GM23338 (cell line): ENCODE measurements around the gene TTC13. TPM values are rescaled to one million over a fixed set of nuclear protein-coding genes. Genes with fewer than 3 reads are reported as not detected.
A peak's percentile ranks its signal among the peaks of the same experiment; 100 is the strongest.
"Not testable (repeated sequence)": the region's sequence is repeated elsewhere in the genome, so short reads cannot be mapped to it uniquely, and the experiment has no call there.

Source experiments
- ATAC-seq: fragments of 200-7000 bp; cut with Tn5 transposase; 3 replicates; pipeline ENCODE4 v1.9.1; 2020
- DNase-seq: peaks from one replicate; pipeline ENCODE4 v3.0.0-alpha.2; 2015; ENCODE audit warnings: low spot score
- H2AFZ ChIP-seq: fragments of 200-600 bp; sonication (generic); 2 replicates; pipeline ENCODE4 v1.8.0; 2016; ENCODE audit warnings: antibody characterized with exemption, mild to moderate bottlenecking, moderate library complexity
- H3F3A ChIP-seq: fragments of 200-600 bp; sonication (generic); replicated peaks from 2 replicates; pipeline ENCODE4 v1.8.0; 2017; ENCODE audit warnings: antibody characterized with exemption, mixed run types, low read depth
- H3K27ac ChIP-seq: fragments of 200-600 bp; sonication (generic); 2 replicates; pipeline ENCODE4 v1.6.1; 2016; ENCODE audit warnings: low read depth
- H3K27me3 ChIP-seq: fragments of 200-600 bp; sonication (generic); 2 replicates; pipeline ENCODE4 v1.8.0; 2016; ENCODE audit warnings: mild to moderate bottlenecking, mixed run types, moderate library complexity; ENCODE audit not compliant: insufficient read depth
- H3K36me3 ChIP-seq: fragments of 200-600 bp; sonication (generic); 2 replicates; pipeline ENCODE4 v1.8.0; 2016; ENCODE audit warnings: mild to moderate bottlenecking; ENCODE audit not compliant: insufficient read depth
- H3K4me1 ChIP-seq: fragments of 200-600 bp; sonication (generic); 2 replicates; pipeline ENCODE4 v1.8.0; 2016; ENCODE audit warnings: mild to moderate bottlenecking, moderate library complexity; ENCODE audit not compliant: insufficient read depth
- H3K4me2 ChIP-seq: fragments of 200-600 bp; sonication (generic); 2 replicates; pipeline ENCODE4 v1.7.1; 2017; ENCODE audit warnings: mixed run types
- H3K4me3 ChIP-seq: fragments of 200-600 bp; sonication (generic); 2 replicates; pipeline ENCODE4 v1.6.1; 2016; ENCODE audit warnings: mixed run types
- H3K79me2 ChIP-seq: fragments of 200-600 bp; sonication (generic); replicated peaks from 2 replicates; pipeline ENCODE4 v1.8.0; 2017; ENCODE audit warnings: mild to moderate bottlenecking; ENCODE audit not compliant: insufficient read depth
- H3K9me2 ChIP-seq: fragments of 200-600 bp; sonication (generic); 2 replicates; pipeline ENCODE4 v1.8.0; 2017; ENCODE audit not compliant: insufficient read depth
- H4K20me1 ChIP-seq: fragments of 200-600 bp; sonication (generic); replicated peaks from 2 replicates; pipeline ENCODE4 v1.8.0; 2017; ENCODE audit warnings: mild to moderate bottlenecking; ENCODE audit not compliant: insufficient read depth
- H3K27ac Mint-ChIP-seq: 2 replicates; pipeline ENCODE4 v1.8.0; 2020; ENCODE audit warnings: inconsistent platforms, mild to moderate bottlenecking, moderate library complexity, mixed read lengths
- H3K27me3 Mint-ChIP-seq: 3 replicates; pipeline ENCODE4 v1.8.0; 2022; ENCODE audit warnings: low read depth, mild to moderate bottlenecking, moderate library complexity, mixed read lengths, inconsistent platforms; ENCODE audit not compliant: insufficient read depth, poor library complexity
- H3K36me3 Mint-ChIP-seq: 3 replicates; pipeline ENCODE4 v1.8.0; 2021; ENCODE audit warnings: low read depth, mild to moderate bottlenecking, inconsistent platforms, moderate library complexity, mixed read lengths
- H3K4me1 Mint-ChIP-seq: 3 replicates; pipeline ENCODE4 v1.8.0; 2020; ENCODE audit warnings: mild to moderate bottlenecking, inconsistent platforms, mixed read lengths
- H3K4me3 Mint-ChIP-seq: 3 replicates; pipeline ENCODE4 v1.8.0; 2021; ENCODE audit warnings: moderate library complexity, mild to moderate bottlenecking, inconsistent platforms, mixed read lengths
- H3K9me3 Mint-ChIP-seq: 3 replicates; pipeline ENCODE4 v1.8.0; 2020; ENCODE audit warnings: moderate library complexity, mild to moderate bottlenecking, inconsistent platforms, mixed read lengths
- EZH2 ChIP-seq: fragments of 200-600 bp; sonication (generic); IDR thresholded peaks from one replicate; pipeline ENCODE4 v1.8.0; 2017; ENCODE audit warnings: antibody characterized with exemption, mild to moderate bottlenecking, low read depth; ENCODE audit not compliant: unreplicated experiment
- polyA plus RNA-seq: library from polyadenylated mRNA; unstranded; fragments of >200 nt; fragmentation: Nextera tagmentation; extraction: Ambion mirVana; gene quantifications from 2 replicates; pipeline ENCODE4 v1.2.1, GENCODE V29; 2016
- total RNA-seq: library from RNA; depleted of rRNA; stranded (reverse); fragments of >200 nt; shearing (Covaris generic); gene quantifications from 2 replicates; pipeline ENCODE4 v1.2.3, GENCODE V29; 2014
- TF ChIP-seq, protein P1 (sequence below): fragments of 250-450 bp; sonication (Bioruptor Pico); IDR thresholded peaks from 2 replicates; pipeline ENCODE4 v1.5.0; 2020; ENCODE audit warnings: mild to moderate bottlenecking, moderate library complexity

The TTC13 gene
- total and polyA plus RNA-seq, 2 experiments from 2014 or later, result 3.8 to 9.4 TPM

DNA sequence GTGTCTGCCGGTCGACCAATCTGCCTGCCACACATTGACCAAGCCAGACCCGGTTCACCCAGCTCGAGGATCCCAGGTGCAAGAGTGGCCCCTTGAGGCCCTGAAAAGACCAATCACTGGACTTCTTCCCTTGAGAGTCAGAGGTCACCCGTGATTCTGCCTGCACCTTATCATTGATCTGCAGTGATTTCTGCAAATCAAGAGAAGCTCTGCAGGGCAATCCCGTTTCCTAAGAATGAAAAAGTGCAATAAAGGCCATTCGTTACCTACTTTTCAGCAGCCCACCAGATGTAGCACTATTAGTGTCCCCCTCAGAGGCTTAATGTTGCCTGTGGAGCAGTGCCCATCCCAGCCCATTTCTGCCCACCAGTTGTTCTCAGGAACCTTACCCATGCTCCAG is 43.9 kb upstream of the TTC13 start:
- not testable (repeated sequence) for H3K4me3 ChIP-seq, H3K27ac ChIP-seq, H3F3A ChIP-seq, H3K79me2 ChIP-seq, H3K4me3 Mint-ChIP-seq, H3K36me3 ChIP-seq, ATAC-seq, H4K20me1 ChIP-seq, H3K36me3 Mint-ChIP-seq, H3K9me2 ChIP-seq, H2AFZ ChIP-seq, H3K27ac Mint-ChIP-seq, H3K4me2 ChIP-seq, H3K9me3 Mint-ChIP-seq, DNase-seq
- Mint-ChIP-seq H3K27me3 (peaks cover 21% of the 10 kb centered on the region), H3K4me1 (peaks cover 33% of the 10 kb centered on the region)
- Histone ChIP-seq H3K27me3 (peaks cover 17% of the 10 kb centered on the region; the same call in 1 of the 2 replicates), H3K4me1 (peaks cover 17% of the 10 kb centered on the region)

- peak overlapping the region; percentile 76 for H3K4me2 ChIP-seq
- no peak overlapping the region for H3K27ac ChIP-seq
- H3K4me1 ChIP-seq, result peaks cover 17% of the 10 kb centered on the region
- H3K27me3 ChIP-seq, result peaks cover 17% of the 10 kb centered on the region; the same call in 1 of the 2 replicates
- H2AFZ ChIP-seq, result no peak overlapping the region
- no peaks in the 10 kb centered on the region for H3F3A ChIP-seq
- Mint-ChIP-seq H3K36me3 (no peaks in the 10 kb centered on the region), H3K9me3 (no peaks in the 10 kb centered on the region), H3K4me1 (peaks cover 33% of the 10 kb centered on the region), H3K4me3 (no peak overlapping the region), H3K27me3 (peaks cover 25% of the 10 kb centered on the region), H3K27ac (no peak overlapping the region)
- TF ChIP-seq, protein P1, sequence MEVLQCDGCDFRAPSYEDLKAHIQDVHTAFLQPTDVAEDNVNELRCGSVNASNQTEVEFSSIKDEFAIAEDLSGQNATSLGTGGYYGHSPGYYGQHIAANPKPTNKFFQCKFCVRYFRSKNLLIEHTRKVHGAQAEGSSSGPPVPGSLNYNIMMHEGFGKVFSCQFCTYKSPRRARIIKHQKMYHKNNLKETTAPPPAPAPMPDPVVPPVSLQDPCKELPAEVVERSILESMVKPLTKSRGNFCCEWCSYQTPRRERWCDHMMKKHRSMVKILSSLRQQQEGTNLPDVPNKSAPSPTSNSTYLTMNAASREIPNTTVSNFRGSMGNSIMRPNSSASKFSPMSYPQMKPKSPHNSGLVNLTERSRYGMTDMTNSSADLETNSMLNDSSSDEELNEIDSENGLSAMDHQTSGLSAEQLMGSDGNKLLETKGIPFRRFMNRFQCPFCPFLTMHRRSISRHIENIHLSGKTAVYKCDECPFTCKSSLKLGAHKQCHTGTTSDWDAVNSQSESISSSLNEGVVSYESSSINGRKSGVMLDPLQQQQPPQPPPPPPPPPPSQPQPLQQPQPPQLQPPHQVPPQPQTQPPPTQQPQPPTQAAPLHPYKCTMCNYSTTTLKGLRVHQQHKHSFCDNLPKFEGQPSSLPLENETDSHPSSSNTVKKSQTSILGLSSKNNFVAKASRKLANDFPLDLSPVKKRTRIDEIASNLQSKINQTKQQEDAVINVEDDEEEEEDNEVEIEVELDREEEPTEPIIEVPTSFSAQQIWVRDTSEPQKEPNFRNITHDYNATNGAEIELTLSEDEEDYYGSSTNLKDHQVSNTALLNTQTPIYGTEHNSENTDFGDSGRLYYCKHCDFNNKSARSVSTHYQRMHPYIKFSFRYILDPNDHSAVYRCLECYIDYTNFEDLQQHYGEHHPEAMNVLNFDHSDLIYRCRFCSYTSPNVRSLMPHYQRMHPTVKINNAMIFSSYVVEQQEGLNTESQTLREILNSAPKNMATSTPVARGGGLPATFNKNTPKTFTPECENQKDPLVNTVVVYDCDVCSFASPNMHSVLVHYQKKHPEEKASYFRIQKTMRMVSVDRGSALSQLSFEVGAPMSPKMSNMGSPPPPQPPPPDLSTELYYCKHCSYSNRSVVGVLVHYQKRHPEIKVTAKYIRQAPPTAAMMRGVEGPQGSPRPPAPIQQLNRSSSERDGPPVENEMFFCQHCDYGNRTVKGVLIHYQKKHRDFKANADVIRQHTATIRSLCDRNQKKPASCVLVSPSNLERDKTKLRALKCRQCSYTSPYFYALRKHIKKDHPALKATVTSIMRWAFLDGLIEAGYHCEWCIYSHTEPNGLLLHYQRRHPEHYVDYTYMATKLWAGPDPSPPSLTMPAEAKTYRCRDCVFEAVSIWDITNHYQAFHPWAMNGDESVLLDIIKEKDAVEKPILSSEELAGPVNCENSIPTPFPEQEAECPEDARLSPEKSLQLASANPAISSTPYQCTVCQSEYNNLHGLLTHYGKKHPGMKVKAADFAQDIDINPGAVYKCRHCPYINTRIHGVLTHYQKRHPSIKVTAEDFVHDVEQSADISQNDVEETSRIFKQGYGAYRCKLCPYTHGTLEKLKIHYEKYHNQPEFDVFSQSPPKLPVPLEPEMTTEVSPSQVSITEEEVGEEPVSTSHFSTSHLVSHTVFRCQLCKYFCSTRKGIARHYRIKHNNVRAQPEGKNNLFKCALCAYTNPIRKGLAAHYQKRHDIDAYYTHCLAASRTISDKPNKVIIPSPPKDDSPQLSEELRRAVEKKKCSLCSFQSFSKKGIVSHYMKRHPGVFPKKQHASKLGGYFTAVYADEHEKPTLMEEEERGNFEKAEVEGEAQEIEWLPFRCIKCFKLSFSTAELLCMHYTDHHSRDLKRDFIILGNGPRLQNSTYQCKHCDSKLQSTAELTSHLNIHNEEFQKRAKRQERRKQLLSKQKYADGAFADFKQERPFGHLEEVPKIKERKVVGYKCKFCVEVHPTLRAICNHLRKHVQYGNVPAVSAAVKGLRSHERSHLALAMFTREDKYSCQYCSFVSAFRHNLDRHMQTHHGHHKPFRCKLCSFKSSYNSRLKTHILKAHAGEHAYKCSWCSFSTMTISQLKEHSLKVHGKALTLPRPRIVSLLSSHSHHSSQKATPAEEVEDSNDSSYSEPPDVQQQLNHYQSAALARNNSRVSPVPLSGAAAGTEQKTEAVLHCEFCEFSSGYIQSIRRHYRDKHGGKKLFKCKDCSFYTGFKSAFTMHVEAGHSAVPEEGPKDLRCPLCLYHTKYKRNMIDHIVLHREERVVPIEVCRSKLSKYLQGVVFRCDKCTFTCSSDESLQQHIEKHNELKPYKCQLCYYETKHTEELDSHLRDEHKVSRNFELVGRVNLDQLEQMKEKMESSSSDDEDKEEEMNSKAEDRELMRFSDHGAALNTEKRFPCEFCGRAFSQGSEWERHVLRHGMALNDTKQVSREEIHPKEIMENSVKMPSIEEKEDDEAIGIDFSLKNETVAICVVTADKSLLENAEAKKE, result peak; percentile 40; the same call in 1 of the 2 replicates
- no peak for TF ChIP-seq EZH2
- H3K4me3 ChIP-seq, result 0 out of 2 replicates have a peak overlapping the region, but pooled peaks have one; percentile 41
- H3K79me2 ChIP-seq, result no peaks in the 10 kb centered on the region
- no peak for DNase-seq
- peak; percentile 27; the same call in 1 of the 3 replicates for ATAC-seq
- 0 out of 2 replicates have a peak, but pooled peaks cover 6% of the 10 kb centered on the region for H3K9me2 ChIP-seq
- no peaks in the 10 kb centered on the region for H4K20me1 ChIP-seq
- H3K36me3 ChIP-seq, result no peaks in the 10 kb centered on the region
These were observed 42.9 kb upstream of the TTC13 start for GRCh38 chr1:231021540-231022031.
